ENCODE results near the gene ZNF532.

DNA sequence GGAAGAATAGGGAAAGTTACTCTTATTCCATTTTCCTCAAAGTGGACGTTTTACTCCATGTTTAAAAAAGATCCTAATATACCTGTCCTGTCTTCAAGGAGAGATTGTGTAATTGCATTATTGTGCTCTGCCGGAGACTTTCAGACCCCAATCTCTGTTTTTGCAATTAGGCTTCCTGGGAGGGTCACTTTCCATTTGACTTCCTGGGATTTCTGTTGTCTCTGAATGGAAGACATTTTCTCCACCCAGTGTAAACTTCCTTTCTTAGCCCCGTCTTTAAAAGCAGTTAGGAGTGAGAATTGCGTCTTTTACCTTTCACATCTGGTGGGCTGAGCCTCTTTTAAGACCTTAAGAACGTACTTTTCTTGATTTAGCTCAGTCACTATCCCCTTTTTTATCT lies 63.0 kb downstream of the ZNF532 start:
- no peak for TF ChIP-seq SIX1 (CRISPR knock-in tag; IDR thresholded peaks at IDR 0.05; ENCODE audit: borderline replicate concordance)
- no peak for TF ChIP-seq NFE2 (CRISPR knock-in tag; IDR thresholded peaks at IDR 0.05)
- TF ChIP-seq CEBPB (IDR thresholded peaks at IDR 0.05; ENCODE audit: borderline replicate concordance, low read depth, low read length), result no peak
- no peak for TF ChIP-seq POLR2A (IDR thresholded peaks at IDR 0.05; ENCODE audit: insufficient read depth in 1 of 2, low read depth in 2 of 2, low read length in 2 of 2)
- TF ChIP-seq RAD21 (CRISPR knock-in tag; IDR thresholded peaks at IDR 0.05), result no peak
- no peak for TF ChIP-seq GABPA (IDR thresholded peaks at IDR 0.05; ENCODE audit: low read depth, low read length)
- TF ChIP-seq GABPA (CRISPR knock-in tag; IDR thresholded peaks at IDR 0.05; ENCODE audit: low read depth), result no peak
- no peak for TF ChIP-seq KAT8 (CRISPR knock-in tag; IDR thresholded peaks at IDR 0.05)
- TF ChIP-seq POLR2AphosphoS5 (IDR thresholded peaks at IDR 0.05; ENCODE audit: low read depth, low read length), result no peak
- TF ChIP-seq ZKSCAN8 (CRISPR knock-in tag; IDR thresholded peaks at IDR 0.05; ENCODE audit: borderline replicate concordance), result no peak
- TF ChIP-seq SRF (IDR thresholded peaks at IDR 0.05; ENCODE audit: low read depth, low read length), result no peak
- TF ChIP-seq ELF4 (CRISPR knock-in tag; IDR thresholded peaks at IDR 0.05; ENCODE audit: borderline replicate concordance), result no peak
- no peak for TF ChIP-seq DNMT1 (CRISPR knock-in tag; IDR thresholded peaks at IDR 0.05)
